Dermis microvascular lymphatic vessel endothelial cell (primary cell): ENCODE results near the gene SH3GLB2. TPM values are rescaled to one million over a fixed set of nuclear protein-coding genes. Genes with fewer than 3 reads are reported as not detected.
"Not testable (repeated sequence)": the region's sequence is repeated elsewhere in the genome, so short reads cannot be mapped to it uniquely, and the experiment has no call there.

ENCODE experiments used
- DNase-seq, 2 donors: peaks; one replicate each; pipeline versions ENCODE4 v3.0.0 to v3.0.0-alpha.2; 2010; ENCODE audit warnings: low read depth in 2 of 2
- total RNA-seq: library from RNA; depleted of rRNA; stranded (reverse); fragments of >200 nt; gene quantifications from 2 replicates; pipeline ENCODE4 v1.2.1, GENCODE V29; 2014

Gene SH3GLB2
- total RNA-seq, 1 donor from 2014 or later: 23.2 TPM

GRCh38 chr9:129001504-129002325 lies 26.4 kb downstream of the SH3GLB2 start:
- no peak for DNase-seq

- no peak for DNase-seq
Observed at GRCh38 chr9:128999581-129000206, 28.4 kb downstream of the SH3GLB2 start.

DNA sequence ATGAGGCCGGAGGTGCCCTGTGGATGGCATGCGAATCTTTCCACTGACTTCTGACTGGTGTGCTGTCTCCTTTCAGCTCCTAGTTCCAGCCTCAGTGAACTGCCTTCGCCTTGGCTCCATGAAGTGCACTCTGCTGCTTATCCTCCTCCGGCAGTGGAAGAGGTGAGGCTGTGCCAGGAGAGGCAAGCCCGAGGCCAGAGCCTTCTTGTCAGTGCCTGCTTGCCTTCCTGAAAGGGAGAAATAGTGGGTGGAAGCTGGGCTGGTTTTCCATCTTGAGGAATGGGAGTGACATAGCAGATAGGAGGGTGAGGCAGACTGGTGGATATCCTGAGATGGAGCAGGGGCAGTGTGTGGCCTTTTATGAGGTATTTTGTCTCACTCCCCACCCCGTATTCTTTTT lies 29.7 kb downstream of the SH3GLB2 start:
- DNase-seq: no peak

DNA sequence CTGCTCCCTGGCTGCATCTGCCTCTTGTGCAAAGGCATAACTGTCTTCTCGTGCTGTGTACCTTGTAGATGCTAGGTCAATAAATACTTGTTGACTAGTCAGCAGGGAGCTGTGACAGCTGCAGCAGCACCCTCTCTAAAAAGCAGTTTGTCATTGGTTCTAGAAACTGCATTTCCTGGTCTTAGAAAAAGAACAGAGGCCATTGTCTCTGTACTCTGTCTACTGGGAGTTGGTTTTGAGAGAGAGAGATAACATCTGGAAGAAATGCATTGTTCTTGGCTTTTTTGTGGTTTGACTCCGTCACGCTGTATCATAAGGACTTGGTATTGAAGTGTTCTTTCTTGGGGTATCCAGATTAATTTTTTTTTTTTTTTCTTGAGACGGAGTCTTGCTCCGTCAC lies 32.3 kb downstream of the SH3GLB2 start:
- no peak for DNase-seq

DNA sequence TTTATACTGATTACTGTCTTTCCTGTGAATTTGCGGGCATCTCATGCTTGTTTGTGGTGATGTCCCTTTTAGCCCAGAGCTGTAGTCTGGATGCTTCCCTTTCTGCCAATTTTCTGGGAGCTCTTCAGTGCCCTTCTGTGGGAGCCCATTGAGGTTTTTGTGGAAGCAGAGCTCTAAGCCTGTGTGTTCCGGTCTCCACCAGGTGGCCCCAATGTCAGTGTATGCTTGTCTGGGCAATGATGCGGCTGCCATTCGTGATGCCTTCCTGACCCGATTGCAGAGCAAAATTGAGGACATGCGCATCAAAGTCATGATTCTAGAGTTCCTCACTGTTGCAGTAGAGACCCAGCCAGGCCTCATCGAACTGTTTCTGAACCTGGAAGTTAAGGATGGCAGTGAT lies 35.1 kb downstream of the SH3GLB2 start:
- peak in 1 of 2 donors; percentile 23 for DNase-seq

GRCh38 chr9:128987805-128988204 lies 40.3 kb downstream of the SH3GLB2 start:
- no peak for DNase-seq

DNA sequence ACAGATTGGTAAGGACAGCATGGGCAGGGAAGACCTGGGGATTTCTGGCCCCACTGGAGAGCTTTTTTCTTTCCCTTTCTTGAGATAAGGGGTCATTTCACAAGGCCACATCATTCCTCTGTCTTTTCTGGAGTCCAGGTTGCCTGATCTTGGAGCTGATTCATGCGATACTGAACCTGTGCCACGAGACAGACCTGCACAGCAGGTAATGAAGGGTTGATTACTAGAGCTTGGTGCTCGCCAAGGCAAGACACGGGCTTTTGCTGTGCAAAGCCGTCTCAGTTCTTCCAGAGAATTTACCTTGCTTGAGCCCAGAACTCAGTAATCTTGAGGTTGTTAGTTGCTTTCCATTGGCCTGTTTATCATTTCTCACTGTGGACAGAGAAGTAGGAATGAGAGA lies 41.5 kb downstream of the SH3GLB2 start:
- DNase-seq: no peak

DNA sequence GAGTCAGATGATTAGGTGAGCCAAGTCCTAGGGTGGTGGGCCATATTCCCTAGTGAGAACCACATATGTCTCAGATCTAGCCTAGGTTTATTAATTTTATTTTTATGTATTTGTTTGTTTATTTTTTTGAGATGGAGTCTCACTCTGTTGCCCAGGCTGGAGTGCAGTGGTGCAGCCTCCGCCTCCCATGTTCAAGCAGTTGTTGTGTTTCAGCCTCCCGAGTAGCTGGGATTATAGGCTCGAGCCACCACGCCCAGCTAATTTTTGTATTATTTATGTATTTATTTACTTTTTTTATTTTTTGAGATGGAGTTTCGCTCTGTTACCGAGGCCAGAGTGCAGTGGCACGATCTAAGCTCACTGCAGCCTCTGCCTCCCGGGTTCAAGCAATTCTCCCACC lies 44.6 kb downstream of the SH3GLB2 start:
- DNase-seq: no peak

DNA sequence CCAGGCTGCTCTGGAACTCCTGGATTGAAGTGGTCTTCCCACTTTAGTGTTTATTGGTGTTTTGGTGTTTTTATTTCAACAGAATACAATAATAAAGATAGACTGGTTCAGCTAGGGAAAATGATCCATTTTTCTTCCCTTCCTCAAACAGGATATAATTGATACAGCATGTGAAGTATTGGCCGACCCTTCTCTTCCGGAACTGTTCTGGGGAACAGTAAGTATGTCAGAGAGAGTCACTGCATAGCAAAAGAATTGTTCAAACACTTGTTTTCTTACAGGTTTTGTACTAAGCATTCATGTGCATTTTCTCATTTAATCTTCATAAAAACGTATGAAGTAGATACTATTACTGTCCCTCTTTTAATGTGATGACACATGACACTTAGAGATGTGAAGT lies 49.0 kb downstream of the SH3GLB2 start:
- no peak for DNase-seq

- DNase-seq: peak in 1 of 2 donors; percentile 61
Observed at GRCh38 chr9:128972956-128973355, 55.2 kb downstream of the SH3GLB2 start.

DNA sequence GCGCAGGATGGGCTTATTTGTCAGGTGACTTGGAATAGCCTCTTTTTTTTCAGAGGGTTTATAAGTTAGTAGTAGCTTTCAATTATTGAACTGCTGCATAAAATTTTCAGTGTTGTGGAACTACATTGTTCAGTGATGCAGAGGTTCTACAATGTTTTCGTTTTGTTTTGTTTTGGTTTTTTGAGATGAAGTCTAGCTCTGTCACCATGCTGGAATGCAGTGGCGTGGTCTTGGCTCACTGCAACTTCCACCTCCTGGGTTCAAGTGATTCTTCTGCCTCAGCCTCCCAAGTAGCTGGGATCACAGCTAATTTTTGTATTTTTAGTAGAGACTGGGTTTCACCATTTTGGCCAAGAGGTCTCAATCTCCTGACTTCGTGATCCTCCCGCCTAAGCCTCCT lies 58.6 kb downstream of the SH3GLB2 start:
- no peak for DNase-seq

DNA sequence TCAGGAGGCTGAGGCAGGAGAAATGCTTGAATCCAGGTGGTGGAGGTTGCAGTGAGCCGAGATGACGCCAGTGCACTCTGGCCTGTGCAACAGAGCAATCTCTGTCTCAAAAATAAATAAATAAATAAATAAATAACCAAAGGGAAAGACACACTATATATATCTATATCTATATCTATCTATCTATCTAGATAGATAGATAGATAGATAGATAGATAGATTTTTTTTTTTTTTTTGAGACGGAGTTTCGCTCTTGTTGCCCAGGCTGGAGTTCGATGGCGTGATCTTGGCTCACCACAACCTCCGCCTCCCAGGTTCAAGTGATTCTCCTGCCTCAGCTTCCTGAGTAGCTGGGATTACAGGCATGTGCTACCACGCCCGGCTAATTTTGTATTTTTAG lies 66.7 kb downstream of the SH3GLB2 start:
- not testable (repeated sequence) for DNase-seq

Other genes starting within 250 kb of the SH3GLB2 start
- 9.6 and 16.7 TPM in 2 replicates for gene TBC1D13, start 241.1 kb downstream of the SH3GLB2 start, total RNA-seq
- gene ENDOG, start 209.8 kb downstream of the SH3GLB2 start, total RNA-seq: 24.6 and 29.5 TPM in 2 replicates
- gene SPOUT1, start 198.5 kb downstream of the SH3GLB2 start, total RNA-seq: 10.3 and 18.1 TPM in 2 replicates
- gene KYAT1, start 146.4 kb downstream of the SH3GLB2 start, total RNA-seq: 4.7 and 5.4 TPM in 2 replicates
- 68.8 and 117 TPM in 2 replicates for gene LRRC8A, start 146.2 kb downstream of the SH3GLB2 start, total RNA-seq
- 0.26 TPM in 1 of 2 replicates, not detected in the other for gene PHYHD1, start 107.3 kb downstream of the SH3GLB2 start, total RNA-seq
- 21.1 and 30.6 TPM in 2 replicates for gene DOLK, start 80.7 kb downstream of the SH3GLB2 start, total RNA-seq
- gene NUP188, start 80.6 kb downstream of the SH3GLB2 start, total RNA-seq: 35.7 and 49.9 TPM in 2 replicates
- 15.5 and 20.2 TPM in 2 replicates for gene MIGA2, start 8.3 kb upstream of the SH3GLB2 start, total RNA-seq
- gene DOLPP1, start 52.8 kb upstream of the SH3GLB2 start, total RNA-seq: 7.6 and 10.5 TPM in 2 replicates
- gene CRAT, start 82.5 kb upstream of the SH3GLB2 start, total RNA-seq: 24.8 and 37.3 TPM in 2 replicates
- gene PTPA, start 83.1 kb upstream of the SH3GLB2 start, total RNA-seq: 98.8 and 114 TPM in 2 replicates
- gene IER5L, start 149.9 kb upstream of the SH3GLB2 start, total RNA-seq: 11.2 and 22.8 TPM in 2 replicates